NCI-H748 treated with DMSO at 0.1 percent for 48 hours (cell line): ENCODE results near the gene LRCH1.

Experiments
- DNase-seq: peaks from one replicate; lab custom pipeline; 2025; lab: John Stamatoyannopoulos, UW

Gene LRCH1

DNA sequence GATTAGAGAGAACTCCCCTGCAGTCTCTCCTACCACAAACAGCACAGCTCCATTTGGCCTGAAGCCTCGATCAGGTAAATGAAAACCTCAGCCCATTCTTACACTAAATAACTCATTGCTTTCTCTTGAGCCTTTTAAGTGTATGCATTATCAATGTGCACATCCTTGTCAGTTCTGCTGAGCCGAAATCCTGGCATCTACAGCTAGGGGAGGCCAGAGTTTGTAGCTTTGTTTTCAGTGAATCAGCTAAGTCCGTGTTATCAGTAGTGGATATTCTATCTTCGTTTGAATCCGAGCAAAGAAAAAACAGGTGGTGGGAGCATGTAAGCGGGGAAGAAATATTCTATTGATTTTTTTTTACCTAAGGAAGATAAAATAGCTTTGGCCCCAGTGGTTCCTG is 159.6 kb downstream of the LRCH1 start:
- no peak for DNase-seq

DNA sequence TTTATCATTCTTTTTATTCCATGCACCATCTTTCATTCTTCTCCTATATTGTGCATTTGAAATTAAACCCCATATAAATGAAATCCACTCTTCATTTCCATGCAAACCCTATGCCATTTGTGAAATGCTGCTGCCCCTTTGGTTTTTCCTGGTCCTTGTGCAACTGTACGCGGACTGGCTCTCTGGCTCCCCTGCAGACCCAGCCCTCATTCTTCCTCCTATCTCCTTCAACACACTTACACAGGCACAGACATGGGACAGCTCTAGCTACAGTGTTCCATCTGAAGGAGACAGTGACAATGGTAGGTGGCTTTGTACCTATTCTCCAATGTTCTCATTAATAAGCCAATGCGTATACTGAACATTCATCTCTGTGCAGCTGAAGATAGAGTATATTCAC is 162.4 kb downstream of the LRCH1 start:
- no peak for DNase-seq

DNA sequence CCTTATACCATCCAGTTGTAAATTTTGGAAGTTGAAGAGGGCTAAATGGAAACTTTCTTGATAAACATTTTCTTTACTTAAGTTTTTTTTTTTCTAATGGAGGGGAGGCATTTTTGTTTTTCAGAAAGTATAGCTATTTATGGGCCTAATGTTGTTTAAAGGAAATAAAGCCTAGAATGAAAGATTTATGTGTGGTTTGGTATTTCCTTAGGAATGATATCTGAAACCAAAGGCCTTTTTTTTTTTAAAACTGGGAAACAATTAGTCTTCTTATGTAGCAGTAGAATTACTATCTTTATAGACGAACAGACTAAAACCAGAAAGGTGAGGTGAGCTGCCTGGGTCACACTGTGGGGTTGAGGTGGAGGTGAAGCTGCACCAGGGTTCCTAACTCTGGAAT is 163.9 kb downstream of the LRCH1 start:
- no peak for DNase-seq

DNA sequence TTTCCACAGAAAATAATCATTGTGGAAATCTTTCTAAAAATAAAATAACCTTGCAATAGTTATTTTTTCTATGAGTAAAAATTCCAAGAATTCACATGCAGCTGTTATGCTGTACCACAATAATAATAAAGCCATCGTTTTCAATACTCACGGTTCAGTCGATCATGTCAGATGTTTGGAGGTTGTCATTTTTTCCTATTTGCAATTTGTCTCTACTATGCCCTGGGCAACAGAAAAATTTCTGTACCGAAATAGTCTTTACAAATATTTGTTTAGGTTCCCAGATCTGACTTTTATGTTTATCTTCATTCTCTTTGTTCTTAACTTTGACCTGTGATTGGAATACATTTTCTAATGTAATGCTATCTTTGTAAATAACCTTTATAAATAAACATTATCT is 164.3 kb downstream of the LRCH1 start:
- DNase-seq, result no peak

DNA sequence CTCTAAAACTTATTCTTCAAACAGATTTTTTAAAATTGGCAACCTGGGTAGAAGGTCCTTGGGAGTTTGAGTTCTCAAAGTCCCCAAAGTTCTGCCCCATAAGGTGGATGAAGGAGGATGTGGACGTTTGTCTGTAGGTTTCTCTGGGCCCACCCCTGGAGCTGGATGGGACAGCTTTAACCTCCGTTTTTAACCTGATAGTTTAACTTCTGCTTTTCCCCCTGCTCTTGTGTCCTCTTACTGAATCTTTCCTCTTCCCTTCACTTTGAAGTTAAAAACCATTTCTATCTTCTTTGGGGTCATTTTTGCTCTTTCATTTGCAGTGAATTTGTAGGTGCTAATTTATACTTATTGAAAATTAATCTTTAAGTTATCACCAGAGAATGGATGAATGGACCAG is 164.9 kb downstream of the LRCH1 start:
- no peak for DNase-seq

DNA sequence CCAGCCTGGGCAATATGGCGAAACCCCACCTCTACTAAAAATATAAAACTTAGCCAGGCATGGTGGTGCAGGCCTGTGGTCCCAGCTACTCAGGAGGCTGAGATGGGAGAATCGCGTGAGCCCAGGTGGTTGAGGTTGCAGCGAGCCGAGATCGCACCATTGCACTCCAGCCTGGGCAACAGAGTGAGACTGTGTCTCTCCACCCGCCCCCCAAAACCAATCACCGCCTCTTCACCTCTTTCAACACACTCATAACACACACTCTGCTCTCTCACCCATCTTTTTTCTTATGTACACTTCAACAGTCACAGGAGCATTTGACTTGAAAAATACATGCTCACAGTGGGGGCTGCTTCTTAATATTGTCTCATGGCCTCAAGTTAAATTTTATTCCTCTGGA is 167.2 kb downstream of the LRCH1 start:
- DNase-seq, result no peak

DNA sequence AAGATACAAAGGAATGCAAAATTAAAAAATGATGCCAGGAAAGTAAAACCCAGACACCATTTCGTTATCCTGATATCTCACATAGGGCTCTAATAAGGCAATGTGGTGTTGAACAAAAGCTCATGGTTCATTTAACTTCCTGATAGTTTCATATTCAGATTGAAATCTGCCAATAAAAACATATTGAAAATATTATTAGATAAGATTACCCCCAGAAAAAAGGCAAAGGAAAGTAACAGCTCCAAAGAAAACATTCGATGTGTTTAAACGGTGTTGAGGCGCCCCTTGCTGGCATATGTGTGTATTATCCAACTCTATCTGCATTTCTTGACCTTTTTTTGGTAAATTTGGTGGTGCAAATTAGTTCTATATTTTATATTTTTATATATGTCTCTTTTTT is 168.1 kb downstream of the LRCH1 start:
- DNase-seq, result no peak

DNA sequence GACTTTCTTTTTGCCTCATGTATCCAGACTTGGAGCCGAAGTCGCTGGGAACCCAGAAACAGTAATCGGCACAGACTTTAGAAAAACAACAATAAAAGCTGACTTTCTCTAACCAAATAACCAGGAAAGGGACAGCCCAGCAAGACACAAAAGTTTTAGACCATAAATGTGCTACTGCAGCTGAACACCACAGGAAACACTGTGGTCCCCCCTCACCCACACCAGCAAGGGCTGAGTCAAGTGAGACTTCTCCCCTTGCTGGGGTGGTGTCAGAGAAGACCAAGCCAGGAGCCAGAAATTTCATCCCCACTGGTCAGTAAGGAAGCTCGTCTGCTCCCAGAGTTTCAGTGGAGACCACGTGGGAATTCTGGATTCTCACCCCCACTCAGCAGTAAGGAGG is 173.4 kb downstream of the LRCH1 start:
- DNase-seq, result no peak

DNA sequence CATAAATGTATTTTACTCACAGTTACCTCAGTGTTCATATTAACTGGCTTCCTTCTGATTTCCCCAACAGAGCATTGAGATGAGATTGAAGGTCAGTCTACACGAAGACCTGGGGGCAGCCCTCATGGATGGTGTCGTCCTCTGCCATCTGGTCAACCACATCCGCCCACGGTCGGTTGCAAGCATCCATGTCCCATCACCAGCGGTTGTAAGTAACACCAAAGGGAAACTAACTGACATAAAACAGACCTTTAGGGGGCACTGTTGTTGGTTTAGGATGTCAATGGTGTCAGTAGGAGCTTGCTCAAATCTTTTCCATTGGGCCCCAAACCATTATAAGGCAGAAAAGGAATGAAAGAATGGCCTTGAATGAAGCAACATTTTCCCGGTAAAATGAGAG is 175.8 kb downstream of the LRCH1 start:
- no peak for DNase-seq

DNA sequence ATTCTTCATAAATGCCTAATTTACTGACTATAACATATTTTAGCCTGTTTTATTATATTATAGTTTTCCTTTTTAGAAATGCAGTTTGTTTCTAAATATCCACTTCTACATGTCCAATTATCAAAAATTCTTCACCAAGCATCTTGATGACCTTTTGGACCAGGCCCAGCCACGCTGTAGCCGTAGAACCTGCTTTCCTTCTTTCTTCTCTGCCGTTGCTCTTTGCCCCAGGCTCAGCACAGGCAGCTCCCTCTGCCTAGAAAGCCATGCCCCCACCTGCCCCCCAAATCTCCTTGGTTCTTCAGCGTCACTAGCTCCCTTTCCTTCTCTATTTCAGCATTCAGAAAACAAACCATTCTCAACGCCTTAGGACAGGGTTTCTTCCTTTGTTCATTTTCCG is 178.6 kb downstream of the LRCH1 start:
- DNase-seq, result no peak

DNA sequence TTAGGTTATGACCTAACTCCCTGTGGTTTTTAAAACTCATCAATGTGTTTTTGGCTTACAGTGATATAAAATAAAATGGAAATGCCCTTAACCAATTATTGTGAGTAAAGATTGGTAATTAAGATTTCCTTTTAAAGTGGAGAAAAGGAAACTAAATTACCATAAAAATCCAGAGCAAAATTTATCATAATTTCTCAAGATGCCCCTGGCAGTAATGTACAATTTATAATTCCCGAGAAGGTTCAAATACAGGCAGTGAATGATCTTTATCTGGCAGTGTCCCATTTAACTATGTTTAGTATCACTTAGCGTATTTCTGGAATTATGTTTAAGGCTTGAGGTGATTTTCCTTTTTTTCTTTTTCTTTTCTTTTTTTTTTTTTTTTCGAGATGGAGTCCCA is 182.5 kb downstream of the LRCH1 start:
- no peak for DNase-seq

DNA sequence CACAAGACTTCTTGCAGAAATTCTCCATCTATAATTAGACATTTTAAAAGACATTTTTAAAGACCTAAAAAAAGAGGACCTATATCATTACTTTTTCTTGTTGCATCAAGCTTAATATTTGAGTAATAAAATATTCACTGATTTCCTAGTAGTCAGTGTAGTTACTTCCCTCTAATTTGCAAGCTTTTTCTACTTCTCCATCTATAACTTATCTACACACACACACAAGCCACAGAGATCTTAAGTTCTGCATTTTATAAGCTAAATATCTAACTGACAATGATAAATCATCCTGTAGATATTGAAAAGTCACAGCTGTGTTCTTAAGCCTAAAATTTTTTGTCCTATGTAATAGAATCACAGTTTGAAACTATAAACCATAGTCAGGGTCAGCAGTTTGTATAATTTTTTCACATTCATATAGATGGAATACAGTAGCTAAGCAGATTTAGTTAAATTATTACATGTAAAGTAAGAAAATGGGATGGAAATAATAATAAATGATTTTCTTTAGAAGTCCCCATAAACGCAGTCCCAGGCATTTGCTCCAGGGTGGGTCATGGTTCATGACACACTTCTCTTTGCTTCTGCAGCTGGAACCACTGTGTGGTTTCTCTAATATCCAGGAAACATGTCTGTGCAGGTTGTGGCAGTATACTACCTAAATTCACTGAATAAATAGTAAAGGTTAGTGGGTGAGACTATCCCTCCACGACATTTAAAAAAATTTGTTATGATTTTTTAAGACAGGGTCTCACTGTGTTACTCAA is 183.8 kb downstream of the LRCH1 start:
- DNase-seq, result no peak

DNA sequence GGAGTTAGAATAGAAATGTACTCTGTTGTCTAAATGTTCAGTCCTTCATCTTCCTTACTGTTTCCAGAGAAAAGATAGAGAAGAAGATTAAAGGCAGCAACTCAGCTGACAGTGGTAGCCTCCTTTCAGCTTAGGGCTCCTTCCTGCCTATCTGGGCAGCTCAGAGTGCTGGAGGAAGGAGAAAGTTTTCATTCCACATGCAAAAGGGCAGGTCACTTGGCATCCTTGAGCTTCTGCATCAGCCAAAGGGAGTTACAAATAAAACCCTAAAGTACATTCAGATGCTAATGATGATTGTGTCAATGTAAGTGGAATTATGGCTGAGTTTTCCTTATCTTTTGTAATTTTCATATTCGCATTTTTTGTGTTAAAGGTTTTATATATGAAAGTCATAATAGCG is 185.1 kb downstream of the LRCH1 start:
- no peak for DNase-seq

DNA sequence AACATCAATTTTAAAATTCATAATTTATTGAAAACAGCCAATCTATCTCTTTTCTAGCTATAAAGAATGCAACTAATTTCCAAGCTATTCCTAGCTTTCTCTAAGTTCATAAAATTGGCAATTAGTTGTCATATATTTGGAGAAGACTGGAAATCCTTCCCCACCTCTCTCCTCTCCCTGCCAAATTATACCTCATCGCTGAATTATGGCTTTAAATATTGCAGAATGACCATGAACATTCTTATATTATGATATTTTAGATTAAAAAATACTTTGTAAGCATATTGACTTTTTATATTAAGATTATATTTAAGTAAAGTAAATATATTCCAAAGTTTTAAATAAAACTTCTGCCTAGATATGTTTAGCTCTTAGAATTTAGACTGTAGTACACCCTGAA is 185.8 kb downstream of the LRCH1 start:
- DNase-seq, result no peak

DNA sequence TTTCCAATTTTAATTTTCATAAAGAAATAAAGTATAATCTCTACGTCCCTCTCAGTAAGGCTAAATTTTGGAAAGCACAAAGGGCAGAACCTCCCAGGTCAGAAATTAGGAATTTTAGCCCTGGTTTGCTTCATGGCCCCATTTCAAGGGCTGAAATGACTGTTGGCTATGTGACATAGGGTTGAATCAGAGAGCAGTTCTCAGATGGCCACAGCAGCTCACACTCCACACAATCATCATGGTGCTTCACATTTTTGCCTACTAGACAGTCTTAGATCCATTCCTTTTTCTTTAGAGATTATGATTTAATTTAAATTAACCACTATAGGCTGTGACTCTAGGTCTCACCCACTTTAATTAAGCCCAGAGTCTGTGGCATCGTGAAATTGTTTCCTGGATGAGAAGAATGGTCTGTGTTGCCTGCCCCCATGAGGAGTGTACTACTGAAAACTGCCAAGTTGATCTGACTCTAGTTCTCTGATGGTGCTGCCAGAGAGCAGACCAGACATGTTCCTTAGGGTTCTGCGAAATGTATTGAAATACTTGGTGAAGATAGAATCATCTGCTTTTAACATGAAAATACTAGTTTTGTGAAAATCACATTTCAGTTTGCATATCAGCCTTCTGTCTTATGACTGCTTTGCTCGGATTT is 186.6 kb downstream of the LRCH1 start:
- no peak for DNase-seq

DNA sequence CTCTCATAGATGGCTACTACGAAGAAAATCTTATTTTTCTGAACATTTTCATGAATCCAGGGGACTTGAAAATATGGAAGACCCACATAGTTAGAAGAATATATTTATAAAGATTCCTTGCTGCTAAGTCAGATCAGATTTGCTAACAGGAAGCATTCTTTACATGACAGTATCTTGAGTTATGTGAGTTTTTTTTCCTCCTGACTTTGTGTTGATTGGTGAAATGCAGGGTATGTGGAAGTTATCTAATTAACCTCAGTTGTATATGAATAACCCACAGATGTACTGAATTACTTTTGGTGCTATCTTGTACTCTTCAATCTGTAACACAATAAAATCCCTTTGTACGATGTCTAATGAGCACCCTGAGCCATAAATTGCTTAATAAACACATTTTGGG is 190.2 kb downstream of the LRCH1 start:
- no peak for DNase-seq

DNA sequence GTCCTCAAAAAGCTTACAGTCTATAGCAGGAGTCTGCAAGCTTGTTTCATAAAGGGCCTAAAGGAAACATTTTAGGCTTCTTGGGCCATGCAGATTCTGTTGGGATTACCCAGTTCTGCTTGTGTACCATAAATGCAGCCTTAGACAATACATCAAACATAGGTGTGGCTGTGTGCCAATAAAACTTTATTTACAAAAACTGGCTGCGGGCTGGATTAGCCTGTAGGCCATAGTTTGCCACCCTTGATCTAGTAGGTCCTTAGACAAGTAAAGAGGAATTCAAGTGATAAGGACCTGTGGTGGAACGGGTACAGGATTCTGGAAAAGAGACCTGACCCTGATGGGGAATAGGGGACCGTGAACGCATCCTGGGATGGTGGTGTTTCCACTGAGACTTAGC is 192.1 kb downstream of the LRCH1 start:
- no peak for DNase-seq

DNA sequence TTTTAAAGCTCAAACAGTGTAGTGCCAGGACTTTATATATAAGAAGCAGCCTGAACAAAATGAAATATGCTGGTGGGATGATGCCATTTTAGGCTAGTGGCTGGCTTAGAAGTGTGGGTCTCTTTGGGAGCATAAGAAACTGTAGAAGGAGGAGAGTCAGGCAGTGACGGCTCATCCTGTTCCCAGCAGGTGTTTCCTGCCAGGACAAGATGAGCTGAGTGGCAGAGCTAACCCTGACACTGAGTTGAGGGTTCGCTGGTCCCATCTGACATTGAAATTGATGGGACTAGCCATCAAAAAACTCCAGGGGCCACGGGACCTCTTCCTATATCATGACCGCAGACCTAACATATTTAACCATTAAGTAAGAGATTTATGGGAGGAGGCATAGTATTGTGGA is 192.7 kb downstream of the LRCH1 start:
- DNase-seq, result no peak

DNA sequence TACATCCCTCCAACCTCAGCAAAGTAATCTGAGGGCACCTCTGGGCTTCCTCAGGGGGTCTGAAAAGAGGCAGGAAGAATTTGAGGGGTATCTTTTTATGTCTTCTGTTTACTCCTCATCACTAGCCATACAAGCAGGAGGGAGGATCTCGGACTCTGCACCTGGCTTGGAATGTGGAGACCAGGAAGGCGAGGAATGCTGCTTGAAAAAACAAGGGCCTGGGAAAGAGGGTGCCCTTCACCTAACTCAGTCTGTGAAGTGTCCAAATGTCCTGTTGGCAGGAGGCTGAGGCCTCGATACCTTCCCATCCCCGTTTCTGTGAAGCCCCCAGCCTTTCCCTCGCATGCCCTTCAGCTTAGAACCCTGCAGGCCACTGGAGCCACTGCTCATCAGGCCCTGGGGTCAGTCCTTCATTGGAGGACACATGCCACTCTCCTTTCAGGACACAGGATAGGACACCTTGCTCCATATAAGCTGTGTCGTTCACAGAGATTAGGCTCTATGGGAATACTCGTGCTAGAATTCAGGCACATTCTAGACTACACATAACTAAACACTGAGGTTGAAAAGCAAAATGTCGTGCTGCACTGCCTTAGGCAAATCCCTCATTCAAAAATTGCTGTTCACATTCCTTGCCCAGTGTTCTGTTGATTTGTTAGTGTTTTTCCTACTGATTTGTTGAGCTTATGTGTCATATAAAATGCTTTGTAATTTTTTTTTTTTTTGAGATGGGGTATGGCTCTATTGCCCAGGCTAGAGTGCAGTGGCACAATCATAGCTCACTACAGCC is 194.3 kb downstream of the LRCH1 start:
- no peak for DNase-seq

DNA sequence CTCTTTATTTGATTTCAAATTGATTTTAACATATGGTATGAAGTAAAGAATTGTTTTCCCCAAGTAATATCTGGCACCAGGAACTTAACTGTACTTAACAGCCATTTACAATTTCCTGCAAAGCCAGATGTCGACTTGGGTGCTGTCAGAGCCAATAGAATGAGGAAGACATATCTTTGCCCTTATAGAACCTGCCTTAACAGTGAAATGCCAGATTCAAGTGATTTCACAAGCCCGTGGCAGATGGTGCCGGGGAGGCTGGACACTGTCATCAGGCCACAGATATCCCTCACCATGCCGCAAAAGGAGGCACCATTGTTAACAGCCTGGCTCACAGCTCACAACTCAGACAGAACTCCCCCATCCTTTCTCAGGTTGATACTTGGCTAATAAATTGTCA is 195.3 kb downstream of the LRCH1 start:
- DNase-seq, result no peak

DNA sequence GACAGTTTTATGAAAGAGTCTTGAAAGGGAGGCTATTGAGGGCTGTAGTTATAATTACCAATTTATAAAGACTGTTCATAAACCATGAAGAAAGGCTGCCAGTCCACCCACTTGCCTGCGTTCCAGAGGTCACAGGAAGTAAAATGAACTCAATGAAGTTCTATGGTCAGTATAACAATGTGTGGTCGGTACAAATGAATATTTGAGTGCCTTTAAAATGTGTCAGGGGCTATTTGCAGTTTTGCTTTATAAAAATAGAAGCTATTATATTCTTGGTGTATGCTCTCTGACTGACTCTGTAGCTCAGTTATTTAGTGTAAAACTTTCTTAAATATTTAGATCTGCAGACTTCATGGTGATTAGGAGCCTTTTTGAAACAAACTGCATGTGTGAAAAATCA is 197.0 kb downstream of the LRCH1 start:
- DNase-seq, result no peak

DNA sequence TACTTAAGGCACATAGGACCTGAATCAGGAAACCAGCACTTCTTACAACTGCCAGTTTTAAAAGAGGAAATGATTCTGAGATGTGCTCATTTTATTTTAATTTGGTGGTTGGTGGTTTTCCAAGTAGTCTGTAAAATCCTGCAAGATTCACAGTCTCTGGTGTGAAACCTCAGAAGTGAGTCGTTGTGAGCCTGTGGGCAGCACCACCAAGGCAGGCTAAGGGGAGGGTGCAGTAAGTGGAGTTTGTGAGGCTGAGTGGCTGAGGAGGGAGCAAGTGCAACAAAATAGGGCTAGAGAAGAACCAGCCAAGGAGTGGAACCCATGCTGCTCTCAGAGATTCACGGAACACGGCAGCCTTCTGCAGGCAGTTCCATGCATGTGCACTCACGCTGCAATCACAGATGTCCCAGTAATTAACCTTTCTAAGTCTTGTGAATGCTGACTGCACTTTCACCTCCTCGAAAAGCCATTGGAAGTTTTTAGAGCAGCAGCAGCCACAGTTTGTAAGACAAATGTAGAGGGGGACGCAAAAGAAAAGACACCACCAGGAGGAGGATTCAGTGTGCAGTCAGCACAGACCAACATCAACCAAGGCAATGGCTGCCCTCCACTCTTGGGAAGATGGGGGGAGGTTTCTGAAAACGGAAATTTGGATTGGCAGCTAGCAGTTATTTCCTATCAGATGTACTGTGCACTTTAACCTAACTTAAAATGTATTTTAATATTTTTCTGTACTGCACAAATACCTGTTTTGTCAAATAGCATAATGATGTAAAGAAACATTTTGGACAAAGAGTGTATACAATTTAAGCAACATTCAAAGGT is 199.1 kb downstream of the LRCH1 start:
- DNase-seq, result no peak
